Measurements from ENCODE around the gene SDC3.

SDC3 gene

DNA sequence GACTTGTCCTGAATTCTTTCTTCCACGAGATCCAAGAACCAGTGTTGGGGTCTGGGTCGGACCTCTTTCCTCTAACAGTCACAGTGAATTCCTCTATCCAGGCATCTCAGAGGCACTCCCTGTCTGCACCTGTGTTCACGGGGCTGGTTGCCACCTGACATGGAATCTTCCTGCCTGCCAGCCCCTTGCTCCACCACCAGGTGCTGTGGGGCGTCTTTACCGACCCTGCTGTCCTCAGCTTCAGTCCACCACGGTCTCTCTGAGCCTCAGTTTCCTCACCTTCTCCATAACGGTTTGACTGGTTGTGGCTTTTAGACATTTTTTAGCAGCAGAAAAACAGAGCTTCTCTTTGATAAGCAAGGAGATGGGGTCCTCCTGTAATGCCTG, 62.7 kb downstream of the SDC3 start:
- no peak for DNase-seq

- no peak for DNase-seq
Measured at GRCh38 chr1:30845237-30845903, 63.2 kb downstream of the SDC3 start.

DNA sequence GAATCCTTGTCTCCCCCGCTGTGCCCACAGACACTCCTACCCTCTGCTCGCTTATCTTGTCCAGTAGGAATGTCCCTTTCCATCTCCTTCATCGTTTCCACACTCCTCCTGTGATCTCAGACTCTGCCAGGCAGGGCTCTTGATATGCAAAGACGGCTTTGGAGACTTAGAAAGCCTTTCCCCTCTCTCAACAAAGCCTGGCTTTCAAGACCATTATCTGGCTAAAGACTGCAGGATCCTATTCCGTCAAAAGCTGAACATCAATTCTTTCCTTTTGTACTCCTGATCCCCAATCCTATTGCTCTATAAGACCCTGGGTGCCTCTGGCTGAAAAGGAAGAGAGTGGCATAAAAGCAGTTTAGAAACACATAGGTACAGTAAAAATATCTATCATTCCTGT, 63.9 kb downstream of the SDC3 start:
- no peak for DNase-seq

- DNase-seq = no peak
Measured at GRCh38 chr1:30842697-30843354, 65.7 kb downstream of the SDC3 start.

- no peak for DNase-seq
Measured at GRCh38 chr1:30840904-30841598, 67.5 kb downstream of the SDC3 start.

DNA sequence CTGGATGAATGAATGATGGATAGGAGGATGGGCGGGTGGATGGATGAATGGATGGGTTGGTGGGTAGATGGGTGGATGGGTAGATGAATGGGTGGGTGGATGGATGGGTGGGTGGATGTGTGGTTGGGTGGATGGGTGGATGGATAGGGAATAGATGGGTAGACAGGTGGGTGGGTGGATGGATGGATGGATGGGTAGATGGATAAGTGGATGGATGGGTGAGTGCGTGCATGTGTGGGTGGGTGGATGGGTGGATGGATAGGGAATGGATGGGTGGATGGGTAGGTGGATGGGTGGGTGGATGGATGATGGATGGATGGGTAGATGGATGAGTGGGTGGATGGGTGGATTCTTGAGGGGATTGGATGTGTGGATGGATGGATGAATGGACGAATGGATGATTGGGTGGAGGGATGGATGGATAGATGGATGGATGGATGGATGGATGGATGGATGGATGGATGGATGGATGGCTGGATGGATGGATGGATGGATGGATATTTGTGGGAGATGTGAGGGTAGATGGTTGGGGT, 68.7 kb downstream of the SDC3 start:
- DNase-seq = no peak

GRCh38 chr1:30838996-30839395, 69.6 kb downstream of the SDC3 start:
- no peak for DNase-seq

DNA sequence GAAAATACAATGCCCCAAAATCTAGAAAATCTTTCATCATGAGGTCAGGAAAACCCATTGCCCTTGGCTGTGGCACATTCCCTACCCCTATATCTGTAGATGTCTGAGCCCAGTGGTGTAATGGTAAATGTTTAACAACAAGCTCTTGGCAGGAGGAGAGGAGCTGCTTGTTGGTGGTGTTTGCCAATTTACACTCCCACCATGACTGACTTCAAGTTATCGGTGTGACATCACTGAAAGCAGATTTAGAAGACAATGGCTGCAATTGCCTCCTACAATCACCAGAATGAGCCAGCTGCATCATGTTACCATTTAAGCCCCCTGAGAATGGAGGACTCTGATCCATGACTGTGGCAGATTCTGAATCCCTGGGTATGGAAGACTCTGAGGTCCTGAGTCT, 70.9 kb downstream of the SDC3 start:
- no peak for DNase-seq

DNA sequence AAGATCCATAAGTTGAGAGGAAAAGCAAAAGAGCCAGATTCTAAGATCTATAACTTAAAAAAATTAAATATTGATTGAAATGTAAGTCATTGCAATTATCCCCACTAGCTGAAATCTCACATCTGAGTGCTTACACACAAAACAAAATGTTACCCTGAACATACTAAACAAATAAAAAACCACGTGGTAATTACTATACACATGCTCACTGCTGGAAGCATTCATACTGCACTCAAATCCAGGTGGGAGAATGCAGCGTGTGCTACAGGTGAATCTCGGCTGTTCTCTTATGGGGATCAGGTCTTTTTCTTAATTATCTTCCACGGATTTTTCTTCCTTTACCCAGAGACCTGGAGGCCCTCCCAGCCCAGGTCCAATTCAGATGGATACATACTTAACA, 74.3 kb downstream of the SDC3 start:
- no peak for DNase-seq

DNA sequence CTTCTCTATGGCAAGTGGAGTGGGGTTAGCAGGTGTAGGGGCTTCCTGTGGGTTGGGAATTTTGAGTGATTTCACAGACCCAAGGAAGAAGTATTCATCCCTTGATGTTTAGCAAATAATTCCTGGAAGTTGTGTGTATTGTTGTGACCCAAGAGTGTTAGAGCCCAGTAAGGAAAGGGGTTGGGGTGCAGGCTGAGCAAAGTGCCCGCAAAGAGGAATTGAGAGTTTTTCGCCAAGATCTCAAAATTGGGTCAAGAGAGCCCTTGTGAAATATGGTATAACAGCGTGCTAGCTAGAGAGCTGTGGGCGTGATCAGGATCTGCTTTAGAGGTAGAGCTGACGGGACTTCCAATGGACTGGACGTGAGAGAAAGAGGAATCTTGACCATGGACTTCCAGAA, 78.0 kb downstream of the SDC3 start:
- no peak for DNase-seq

DNA sequence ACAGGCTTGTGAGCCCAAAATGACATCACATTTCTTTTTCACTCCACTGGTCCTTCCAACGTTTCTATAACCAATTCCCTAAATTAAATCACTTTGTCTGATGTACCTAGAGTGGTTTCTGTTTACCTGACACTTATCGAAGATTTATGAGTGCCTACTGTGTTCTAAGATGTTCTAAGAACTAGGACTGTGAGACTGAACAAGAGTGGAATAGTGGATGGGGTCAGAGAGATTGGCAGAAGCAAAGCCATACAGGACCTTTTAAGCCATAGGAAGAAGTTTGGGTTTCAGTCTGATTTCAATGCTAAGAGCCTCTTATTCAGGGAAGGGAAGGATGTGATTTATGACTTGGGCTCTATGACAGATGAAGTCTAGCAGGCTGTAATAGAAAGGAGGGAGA, 78.7 kb downstream of the SDC3 start:
- no peak for DNase-seq

DNA sequence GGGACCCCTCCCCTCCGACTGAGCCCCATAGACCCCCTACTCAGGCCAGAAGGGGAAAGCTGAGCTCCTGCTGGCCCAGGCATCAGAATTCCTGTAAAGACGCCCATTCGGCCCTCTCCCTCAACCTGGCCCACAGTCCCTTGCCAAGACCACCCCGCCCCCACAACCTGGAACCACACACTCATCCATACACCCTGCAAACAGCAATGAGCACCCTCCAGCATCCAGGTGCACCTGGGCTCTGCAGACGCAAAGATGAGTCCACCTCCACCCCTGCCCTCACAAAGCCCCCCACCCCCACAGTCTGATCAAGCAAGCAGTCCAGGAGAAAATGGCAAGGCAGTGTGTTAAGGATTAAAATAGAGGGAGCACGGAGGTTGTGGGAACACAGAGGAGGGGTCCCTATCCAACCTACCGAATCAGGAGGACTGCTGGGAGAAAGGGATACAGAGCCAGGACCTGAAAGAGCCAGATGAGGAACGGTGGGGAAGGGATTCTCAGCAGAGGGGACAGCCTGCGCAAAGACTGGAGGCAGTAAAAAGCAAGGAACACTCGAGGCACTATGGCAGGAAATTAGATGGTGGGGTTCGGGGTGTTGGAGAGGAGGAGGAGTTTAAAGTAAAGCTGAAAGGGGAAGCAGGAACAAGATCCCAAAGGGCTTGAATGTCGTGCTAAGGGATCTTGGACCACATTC, 83.7 kb downstream of the SDC3 start:
- DNase-seq = no peak

- DNase-seq = no peak
Measured at GRCh38 chr1:30823969-30824735, 84.4 kb downstream of the SDC3 start.

GRCh38 chr1:30823627-30823968, 85.0 kb downstream of the SDC3 start:
- DNase-seq = no peak

- DNase-seq = no peak
Measured at GRCh38 chr1:30822966-30823581, 85.5 kb downstream of the SDC3 start.

DNA sequence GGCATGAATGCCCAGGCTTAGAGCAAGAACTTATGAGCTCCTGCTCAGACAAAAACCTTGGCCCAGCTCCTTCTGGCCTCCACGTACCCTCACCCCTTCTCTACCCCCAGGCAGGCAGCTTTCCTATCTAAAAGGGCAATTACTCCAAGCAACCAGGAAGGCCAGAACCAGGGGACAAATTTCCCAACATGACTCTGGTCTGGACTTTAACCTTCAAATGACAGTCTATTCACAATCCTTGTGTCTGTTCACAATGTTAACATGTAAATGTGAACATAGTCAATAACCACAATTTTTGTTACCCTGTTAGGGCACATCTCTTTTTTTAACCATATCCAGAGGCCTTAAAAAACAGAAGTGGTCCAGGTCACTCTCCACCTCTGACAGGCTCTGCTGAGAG, 86.6 kb downstream of the SDC3 start:
- DNase-seq = no peak

GRCh38 chr1:30820299-30820698, 88.3 kb downstream of the SDC3 start:
- no peak for DNase-seq

All from NK-92 treated with Interleukin-12 subunit alpha and Interleukin-12 subunit beta, amount 100 ng/mL, for 24 hours (cell line).